Activated CD4-positive, alpha-beta T cell treated with anti-CD3 and anti-CD28 coated beads for 24 hours (primary cell): ENCODE data around the gene ACAD11.
"Not testable (repeated sequence)": the region's sequence is repeated elsewhere in the genome, so short reads cannot be mapped to it uniquely, and the experiment has no call there.

Experiments
- DNase-seq, 2 donors: peaks; one replicate each; pipeline ENCODE4 v3.0.0-alpha.2; 2020; ENCODE audit warnings: low read depth in 2 of 2

Gene ACAD11

DNA sequence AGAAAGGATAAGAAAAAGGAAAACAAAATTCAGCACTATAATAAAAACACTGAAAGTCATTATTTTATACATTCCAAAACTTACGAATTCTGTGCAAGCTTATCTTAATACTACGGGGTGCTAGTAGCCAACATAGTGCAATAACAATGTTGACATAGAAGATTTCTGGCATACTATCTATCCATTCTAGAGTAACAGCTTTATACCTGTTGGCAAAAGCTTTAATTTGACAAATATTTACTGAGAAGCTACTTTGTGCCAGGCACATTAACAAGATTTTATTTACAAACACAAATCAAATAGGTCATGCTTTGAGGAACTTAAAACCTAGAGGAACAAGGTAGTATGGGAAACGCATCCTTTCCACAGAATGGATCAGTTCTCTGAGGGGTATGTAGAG is 61.4 kb downstream of the ACAD11 start:
- DNase-seq, result no peak

DNA sequence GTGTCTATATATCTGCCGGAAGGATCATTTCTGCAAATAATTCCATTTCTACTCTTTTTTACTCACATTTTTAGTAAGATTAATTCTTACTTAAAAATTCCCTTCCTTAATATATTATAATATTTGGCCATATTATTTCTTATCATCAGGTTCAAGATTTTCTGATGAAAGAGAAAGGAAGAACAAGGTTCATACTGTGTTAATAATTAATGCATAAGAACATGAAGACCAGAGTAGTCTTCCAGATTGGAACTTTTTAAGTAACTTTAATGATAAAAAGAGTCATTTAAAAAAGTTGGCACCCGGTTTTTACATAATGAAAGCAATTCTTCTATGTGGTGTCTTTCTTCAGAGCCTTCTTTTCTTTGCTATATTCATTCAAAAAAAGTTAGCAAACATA is 61.9 kb downstream of the ACAD11 start:
- no peak for DNase-seq

DNA sequence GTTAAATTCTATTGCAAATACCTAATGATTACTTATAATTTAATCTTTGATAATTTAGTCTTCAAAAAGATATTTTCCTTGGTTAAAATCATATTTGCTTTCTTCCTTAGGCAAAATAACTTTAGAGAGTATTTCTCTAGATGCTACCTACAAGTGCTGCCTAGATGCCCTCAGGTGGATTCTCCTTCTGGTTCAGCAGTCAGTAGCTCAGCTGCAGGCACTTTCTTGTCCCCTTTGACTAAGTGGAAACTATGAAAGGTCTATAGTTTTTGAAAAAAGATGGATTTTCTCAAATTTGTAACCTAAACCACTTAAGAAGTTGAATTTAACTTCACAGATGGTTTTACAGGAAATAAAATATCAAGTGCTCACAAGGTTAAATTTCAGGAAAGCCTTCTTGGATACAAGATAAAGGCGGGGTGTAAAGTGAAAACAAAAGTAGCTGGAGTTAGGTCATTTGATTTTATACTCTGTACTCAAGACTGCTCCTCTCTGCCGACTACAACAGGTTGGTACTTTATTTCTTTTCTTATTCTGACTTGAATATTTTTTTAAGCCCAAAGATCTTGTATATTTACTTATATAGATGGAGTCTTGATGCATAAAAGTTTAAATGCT is 62.7 kb downstream of the ACAD11 start, which contains the start of gene ACKR4:
TSS of gene ACKR4 (plus strand) at position 455 of the 618 bp plus-strand sequence. CDS start 3,128 bp downstream, outside the sequence.
- no peak for DNase-seq

DNA sequence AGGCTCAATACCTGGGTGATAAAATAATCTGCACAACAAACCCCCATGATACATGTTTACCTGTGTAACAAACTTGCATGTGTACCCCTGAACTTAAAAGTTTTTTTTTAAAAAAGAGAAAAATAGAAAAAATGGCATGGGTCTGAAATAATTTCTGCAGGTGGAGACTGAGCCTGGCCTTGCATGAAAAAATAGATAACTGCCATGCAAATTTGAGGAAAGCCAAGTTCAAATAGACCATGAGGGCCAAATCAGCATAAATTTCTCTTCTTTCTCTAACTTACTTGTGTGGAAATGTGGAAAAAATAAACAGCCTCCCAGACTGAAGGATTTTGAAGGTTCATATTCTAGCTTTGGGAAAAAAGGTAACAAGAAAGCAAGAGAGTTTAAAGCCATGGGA is 63.3 kb downstream of the ACAD11 start:
- DNase-seq, result no peak

DNA sequence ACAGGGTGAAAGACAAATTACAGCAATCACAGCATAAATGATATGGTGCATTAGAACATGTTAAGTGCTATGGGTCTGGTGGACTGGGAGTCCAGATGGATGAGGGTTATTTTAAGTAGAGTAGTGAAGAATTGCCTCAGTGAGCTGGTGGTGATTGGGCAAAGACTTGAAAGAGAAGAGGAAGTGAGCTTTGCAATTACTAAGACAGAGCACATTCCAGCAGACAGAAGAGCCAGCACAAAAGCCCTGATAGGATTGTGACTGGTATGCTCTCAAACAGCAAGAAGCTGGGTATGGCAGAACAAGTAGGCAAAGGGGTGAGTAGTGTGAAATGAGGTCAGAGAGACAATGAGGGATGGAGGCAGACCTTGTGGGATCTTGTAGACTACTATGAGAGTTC is 64.6 kb downstream of the ACAD11 start:
- DNase-seq, result no peak

DNA sequence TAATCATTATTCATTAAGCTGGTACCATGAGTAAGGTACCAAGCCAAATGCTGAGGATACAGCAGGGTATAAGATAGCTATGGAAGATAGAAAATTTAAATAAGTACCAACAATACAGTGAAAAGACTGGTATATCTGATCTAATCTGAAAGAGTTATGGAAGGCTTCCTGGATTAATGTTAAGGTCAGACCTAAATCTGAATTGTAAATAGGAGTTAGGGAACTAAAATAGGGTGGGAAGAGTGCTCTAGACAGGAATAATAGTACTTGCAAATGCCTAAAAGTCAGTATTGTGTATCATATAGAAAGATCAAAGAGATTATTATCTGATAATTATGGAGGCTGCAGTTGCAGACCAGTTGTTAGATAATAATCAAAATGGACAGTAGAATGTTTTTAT is 65.1 kb downstream of the ACAD11 start:
- no peak for DNase-seq

DNA sequence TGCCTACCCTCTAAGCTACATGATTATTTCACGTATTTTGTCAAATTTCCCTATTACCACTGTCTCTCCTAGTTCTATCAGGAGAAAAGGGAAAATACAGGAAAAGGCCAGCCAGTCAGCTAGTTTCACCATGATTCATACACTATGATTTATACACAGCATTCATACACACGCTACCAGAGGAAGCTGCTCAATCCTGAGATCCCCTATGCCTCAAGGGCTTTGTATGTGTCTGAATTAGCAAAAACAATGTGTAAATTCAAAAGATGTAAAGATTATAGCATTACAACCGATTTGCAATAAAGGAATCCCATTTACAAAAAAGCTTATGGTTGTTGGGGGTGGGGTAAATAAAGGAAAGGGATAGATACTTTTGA is 65.7 kb downstream of the ACAD11 start:
- DNase-seq, result no peak

DNA sequence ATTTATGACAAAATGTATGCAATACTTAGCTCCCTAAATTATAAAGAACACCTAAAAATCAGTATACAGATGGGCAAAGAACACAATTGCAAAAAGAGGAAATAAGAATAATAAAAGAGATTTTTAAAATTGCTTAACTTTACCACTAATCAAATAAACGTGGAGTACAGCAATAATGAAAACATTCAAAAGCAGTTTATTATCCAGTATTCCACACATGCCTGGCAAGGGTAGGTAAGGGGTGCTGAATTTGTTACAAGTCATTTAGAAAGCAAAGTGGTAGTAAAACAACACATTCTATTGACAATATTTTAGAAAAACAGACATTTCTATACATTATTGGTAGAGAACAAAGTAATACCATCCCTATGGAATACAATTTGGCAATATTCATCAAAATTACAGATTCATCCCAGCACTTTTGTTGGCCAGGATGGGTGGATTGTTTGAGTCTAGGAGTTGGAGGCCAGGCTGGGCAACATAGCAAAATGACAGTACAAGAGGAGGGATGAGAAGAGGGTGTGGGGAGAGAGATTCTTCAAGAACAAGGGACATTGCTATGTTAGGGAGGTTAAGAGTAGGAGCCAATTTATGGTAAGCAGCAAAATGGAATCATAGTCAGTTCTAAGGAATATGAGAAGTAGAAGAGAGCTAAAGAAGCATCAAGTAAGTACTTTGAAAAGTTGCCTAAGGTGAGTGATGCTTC is 66.2 kb downstream of the ACAD11 start:
- DNase-seq, result no peak

DNA sequence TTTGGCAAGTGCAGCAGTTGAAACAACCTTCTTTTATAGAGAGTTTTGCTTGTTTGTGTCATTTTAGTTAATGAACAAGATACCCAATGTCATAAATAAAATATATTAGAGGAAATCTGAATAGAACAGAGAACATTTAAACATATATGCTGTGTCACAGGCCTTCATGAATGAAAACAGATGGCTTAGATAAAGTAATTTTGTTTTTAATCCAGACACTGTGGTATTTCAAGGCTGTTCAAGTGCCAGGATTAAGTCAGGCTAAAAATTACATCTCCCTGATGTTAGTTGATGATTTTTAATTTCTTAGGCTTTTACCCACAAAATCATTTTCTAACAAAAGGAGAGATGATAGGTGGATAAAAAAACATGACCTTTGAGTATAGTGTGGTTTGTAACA is 67.4 kb downstream of the ACAD11 start:
- no peak for DNase-seq

DNA sequence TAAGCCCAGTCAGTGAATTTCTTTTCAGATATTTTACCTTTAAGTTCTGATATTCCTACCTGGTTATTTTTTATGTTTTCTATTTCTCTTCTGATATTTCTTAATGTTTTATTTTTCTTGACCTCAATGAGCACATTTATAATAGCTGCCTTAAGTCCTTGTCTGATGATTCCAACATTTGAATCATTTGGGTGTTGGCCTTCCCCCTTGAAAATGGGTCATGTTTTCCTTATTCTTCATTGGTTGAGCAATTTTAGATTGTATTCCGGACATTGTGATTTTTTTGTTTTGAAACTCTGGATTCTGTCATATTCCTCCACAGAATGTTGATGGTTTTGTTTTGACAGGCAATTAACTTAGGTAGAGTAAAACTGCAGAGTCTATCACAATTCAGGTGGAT is 72.2 kb downstream of the ACAD11 start:
- no peak for DNase-seq

DNA sequence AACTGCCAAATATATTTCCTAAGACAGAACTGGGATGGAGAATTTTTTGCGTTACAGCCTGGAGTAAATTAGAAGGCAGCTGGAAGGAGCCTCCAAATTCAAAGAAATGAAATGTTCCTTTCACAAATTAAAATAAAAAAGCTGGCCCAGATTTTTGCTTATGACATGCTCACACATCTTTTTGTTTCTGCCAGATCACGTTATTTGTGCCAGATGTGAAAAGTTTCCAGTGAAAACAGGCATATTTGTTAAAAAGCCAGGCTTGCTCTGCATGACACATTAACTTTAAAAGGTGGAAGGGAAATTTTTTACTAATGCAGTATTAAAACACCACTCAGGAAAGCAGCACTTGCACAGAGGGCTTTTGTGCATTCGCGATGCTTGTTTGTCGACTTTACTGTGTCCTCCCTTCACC is 85.8 kb downstream of the ACAD11 start:
- DNase-seq, result no peak

DNA sequence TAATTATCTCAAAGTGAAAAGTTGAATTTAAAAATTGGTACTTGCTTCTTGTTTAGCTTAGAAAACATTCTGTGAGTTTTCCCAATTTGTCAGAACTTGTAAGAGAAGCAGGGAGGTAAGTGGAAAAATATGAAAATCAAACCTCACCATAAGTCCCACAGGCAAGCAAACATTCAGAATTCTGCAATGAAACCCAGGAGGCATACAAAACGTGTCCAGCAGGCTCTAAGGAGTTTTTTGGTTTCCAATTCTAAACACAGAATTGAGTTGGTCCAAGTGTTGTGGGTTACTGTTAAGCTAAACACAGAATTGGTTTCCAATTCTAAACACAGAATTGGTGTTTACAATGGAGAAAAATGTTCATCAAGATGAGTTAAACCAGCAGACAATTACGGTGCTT is 89.6 kb downstream of the ACAD11 start:
- DNase-seq, result no peak

DNA sequence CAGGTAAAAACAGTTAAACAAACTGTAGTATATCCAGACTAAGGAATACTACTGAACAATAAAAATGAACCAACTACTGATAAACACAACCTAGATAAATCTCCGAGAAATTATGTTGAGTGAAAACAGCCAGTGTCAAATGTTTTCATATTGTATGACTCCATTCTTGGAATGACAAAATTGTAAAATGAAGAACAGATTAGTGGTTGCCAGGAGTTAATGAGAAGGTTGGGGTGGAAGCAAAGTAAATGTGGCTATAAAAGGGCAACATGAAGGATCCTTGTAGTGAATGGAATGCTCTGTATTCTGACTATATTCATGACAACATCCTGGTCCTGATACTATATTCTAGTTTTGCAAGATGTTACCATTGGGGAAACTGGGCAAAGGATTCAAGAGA is 90.0 kb downstream of the ACAD11 start:
- DNase-seq, result no peak

DNA sequence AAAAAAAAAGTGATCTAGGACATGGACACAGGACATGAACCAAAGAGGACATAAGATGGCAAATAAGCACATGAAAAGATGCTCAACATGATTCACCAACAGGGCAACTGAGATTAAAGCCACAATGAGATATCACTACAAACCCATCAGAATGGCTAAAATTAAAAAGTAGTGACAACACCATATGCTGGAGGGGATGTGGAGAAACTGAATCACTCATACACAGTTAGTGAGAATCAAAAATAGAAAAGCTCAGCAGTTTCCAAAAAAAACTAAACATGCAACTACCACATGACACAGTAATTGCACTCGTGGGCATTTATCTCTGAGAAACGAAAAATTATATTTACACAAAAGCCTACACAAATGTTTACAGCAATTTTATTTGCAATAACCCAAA is 90.5 kb downstream of the ACAD11 start:
- no peak for DNase-seq

DNA sequence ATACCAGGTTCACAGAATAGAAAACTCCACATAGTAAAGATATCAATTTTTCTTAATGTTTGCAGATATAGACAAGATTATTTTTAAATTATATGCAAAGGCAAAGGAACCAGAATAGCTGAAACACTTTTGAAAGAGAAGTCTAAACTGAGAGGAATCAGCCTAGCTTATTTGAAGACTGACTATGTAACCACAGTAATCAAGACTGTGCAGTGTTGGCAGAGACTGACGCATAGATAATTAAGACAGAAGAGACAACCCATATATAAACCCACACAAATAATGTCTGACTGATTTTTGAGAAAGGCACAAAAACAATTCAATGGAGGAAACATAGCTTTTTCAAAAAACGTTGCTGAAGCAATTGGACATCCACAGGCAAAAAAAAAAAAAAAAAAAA is 91.2 kb downstream of the ACAD11 start:
- DNase-seq, result no peak

DNA sequence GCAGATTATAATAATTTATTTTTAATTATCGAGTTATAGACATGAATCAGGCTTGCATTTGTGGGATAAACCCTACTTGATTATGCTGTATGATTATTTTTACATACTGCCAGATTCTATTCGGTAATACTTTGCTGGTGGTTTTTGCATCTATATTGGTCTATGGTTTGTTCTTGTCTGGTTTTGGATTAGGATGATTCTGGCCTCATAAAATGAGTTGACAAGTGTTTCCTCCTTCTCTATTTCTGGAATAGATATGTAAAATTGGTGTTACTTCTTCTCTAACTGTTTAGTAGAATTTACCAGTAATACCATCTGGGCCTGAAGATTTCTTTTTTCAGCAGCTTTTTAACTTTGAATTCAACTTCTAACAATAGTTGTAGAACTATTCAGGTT is 95.5 kb downstream of the ACAD11 start:
- no peak for DNase-seq

DNA sequence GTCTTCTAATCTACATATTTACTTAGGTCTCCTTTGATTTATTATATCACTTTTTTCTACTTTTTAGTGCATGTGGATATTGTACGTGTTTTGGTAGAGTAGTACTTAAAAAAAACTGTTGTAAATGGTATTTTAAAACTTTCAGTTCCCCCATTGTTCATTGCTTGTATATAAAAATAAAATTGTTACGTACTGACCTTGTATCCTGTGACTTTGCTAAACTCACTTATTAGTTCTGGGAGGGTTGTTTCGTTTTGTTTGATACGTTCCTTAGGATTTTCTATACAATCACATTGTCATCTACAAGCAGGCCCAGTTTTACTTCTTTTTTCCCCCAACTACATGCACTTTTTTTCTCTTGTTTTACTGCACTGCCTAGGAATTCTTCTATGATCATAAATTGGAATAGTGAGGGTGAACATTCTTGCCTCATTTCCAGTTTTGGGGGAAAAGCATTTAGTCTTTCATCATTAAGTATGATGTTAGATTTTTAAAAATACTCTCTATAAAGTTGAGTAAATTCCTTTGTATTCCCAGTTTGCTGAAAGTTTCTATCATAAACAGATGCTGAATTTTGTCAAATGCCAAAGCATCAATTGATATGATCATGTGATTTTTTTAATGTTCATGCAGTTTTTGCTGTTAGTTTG is 96.1 kb downstream of the ACAD11 start:
- no peak for DNase-seq

DNA sequence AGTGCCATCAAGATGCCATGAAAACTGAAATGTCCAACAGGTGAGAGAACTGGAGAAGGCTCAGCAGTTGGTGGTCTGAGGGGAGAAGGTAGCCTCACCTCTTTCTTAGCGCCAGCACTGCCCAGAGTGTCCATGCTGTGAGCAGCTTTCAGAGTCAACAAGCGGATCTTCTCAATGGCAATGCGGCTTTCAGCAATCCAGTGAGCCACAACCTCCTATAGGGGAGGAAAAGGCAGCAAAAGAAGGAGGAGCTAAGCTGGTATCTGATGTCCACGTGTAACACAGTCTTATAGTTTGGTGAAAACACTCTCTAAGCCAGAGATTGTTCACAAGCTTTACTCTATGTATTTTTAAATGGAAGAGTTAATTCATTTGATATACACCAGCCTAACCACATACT is 98.6 kb downstream of the ACAD11 start:
- DNase-seq, result no peak

DNA sequence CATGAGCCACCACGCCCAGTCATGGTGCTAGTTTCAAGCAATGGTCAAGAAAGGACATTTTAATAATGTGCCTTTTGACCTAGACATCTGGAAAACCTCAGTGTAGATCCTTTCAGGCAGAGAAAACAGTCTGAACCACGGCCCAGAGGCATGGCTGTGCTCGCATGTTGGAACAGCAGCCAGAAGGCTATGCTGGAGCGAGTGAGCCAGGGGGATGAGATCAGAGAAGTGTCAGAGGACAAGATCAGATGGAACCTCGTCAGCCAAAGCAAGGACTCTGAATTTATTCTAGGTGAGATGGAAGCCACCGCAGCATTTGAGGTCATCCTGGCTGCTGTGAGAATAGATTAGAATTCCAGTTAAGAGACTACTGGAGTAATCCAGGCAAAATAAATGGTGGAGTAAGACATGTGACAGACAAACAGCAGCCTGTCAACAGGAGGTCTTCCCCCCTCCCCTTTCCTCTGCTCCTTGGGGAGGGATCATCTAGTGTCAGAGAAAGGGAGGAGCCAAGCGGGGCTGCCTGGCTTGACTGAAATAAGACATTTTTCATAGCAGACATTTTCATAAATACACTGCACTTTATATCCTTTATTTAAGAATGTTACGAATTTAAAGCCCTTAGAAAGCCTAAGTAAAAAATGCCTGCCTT is 103.0 kb downstream of the ACAD11 start:
- no peak for DNase-seq

DNA sequence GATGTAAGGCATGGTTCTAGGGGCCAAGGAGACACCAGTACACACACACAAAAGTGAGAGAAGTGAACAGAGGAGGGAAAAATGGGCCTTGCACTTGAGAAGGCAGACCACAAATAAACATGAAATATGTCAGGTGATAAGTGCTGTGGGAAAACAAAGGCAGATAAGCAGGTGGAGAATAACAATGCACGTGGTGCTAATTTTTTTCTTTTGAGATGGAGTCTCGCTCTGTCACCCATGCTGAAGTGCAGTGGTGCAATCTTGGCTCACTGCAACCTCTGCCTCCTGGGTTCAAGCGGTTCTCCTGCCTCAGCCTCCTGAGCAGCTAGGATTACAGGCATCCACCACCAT is 103.6 kb downstream of the ACAD11 start:
- not testable (repeated sequence) for DNase-seq

DNA sequence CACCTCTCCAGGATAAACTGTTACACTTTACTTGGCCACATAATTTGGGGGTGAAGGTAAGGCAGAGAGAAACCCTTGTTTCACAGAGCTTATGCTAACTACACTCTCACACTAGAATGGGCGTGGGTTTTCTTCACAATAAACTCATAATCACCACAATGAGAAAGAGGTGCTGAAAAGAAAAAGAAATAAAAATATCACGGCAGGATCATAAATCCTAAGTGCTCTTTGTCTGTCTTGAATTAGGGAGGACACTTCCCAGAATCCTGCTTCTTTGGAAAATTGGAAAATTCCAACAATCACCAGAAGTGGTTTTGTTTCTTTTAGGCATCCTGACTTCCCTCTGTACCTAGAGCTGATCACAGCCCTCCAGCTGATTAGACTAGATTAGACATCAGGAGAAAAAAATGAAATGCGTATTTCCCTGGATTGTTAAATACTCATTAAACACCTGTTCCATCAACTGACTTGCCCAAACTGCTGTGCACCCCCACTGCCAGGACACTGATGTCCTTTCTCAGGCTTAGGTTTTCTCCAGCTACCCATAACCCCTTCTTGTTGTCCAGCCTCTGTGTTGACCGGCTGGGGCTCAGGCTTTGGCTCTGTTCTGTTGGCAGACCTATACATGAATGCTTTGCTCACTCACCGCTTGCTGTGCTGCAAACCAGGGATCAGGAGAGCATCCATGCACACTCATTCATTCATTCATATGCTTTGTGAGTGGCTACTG is 104.1 kb downstream of the ACAD11 start:
- DNase-seq, result no peak

DNA sequence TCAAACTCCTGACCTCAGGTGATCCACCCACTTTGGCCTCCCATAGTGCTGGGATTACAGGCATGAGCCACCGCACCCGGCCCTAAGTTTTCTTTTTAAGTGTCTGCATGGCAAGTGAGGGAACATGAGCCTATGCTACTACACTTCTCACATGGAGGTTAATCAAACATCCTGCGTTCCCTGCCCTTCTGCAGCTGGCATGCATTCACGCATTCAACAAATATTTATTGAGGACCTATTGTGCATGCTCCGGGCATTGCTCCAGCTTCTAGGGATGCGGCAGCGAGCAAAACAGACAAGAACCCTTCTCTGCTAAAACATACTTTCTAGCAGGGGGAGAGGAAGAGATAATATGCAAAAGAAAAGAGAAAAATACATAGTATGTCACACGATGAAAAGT is 105.2 kb downstream of the ACAD11 start:
- no peak for DNase-seq
